Ishikawa (cell line): ENCODE data around the gene LTBP4.

ENCODE experiments used
- CEBPB ChIP-seq: IDR thresholded peaks from 2 replicates; pipeline ENCODE4 v1.6.1; 2012
- CREB1 ChIP-seq: IDR thresholded peaks from 2 replicates; pipeline ENCODE4 v1.6.1; 2012; ENCODE audit warnings: low read depth
- EGR1 ChIP-seq: IDR thresholded peaks from 2 replicates; pipeline ENCODE4 v1.6.1; 2012
- EP300 ChIP-seq: IDR thresholded peaks from 2 replicates; pipeline ENCODE4 v1.6.1; 2012; ENCODE audit warnings: borderline replicate concordance
- FOXM1 ChIP-seq: IDR thresholded peaks from 2 replicates; pipeline ENCODE4 v1.6.1; 2012; ENCODE audit warnings: low read depth, borderline replicate concordance
- MAX ChIP-seq: IDR thresholded peaks from 2 replicates; pipeline ENCODE4 v1.6.1; 2012
- NFIC ChIP-seq: IDR thresholded peaks from 2 replicates; pipeline ENCODE4 v1.6.1; 2012
- RAD21 ChIP-seq: IDR thresholded peaks from 2 replicates; pipeline ENCODE4 v1.6.1; 2012; ENCODE audit warnings: low read depth
- TAF1 ChIP-seq: IDR thresholded peaks from 2 replicates; pipeline ENCODE4 v1.6.1; 2012; ENCODE audit warnings: low read depth, mild to moderate bottlenecking
- TCF12 ChIP-seq: IDR thresholded peaks from 2 replicates; pipeline ENCODE4 v1.6.1; 2012; ENCODE audit warnings: low read depth
- TEAD4 ChIP-seq: IDR thresholded peaks from 2 replicates; pipeline ENCODE4 v1.6.1; 2012
- YY1 ChIP-seq: IDR thresholded peaks from 2 replicates; pipeline ENCODE4 v1.6.1; 2012; ENCODE audit warnings: low read depth
- ZBTB7A ChIP-seq: IDR thresholded peaks from 2 replicates; pipeline ENCODE4 v1.6.1; 2012; ENCODE audit warnings: low read depth
- TF ChIP-seq, protein P1 (sequence below): IDR thresholded peaks from 2 replicates; pipeline ENCODE4 v1.6.1; 2012
- TF ChIP-seq, protein P2 (sequence below): IDR thresholded peaks from 2 replicates; pipeline ENCODE4 v1.6.1; 2012; ENCODE audit warnings: low read depth, mild to moderate bottlenecking

LTBP4 gene

DNA sequence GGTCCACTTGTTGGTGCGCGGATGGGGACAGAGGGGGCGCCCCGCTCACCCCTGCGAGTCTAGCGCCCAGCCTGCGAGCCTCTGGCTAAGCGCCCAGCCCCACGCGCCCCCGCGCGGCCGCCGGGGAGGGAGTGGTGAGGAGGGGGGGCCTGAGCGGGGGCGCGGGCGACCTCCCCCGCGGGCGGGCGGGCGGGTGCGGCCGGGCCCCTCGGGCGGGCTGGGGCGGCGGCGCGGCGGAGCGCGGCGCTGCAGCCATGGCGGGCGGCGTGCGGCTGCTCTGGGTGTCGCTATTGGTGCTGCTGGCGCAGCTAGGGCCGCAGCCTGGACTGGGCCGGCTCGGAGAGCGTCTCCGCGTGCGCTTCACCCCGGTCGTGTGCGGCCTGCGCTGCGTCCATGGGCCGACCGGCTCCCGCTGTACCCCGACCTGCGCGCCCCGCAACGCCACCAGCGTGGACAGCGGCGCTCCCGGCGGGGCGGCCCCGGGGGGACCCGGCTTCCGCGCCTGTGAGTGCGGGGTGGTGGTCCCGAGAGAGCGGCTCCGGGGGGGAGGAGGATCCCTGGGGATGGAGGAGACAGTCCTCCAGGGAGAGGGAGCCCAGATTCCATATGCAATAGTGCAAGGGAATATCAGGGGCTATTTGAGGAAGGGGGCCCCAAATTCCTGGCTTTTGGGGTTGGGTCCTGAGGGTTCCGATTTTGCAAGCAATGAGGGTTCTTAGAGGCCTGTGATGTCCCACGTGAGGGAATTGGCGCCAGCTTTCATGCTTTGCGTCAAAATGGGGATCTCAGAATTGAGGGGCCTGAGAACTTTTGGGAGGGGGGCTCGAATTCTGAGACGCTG, at the start of gene LTBP4:
Gene LTBP4, plus strand, starts transcription at position 236 of the 841 bp plus-strand sequence. Its CDS starts 19 bp downstream, at position 255.
- TF ChIP-seq CREB1, result no peak
- TF ChIP-seq TEAD4, result no peak
- TF ChIP-seq EP300, result no peak
- TF ChIP-seq ZBTB7A, result no peak; the same call in 1 of the 2 replicates
- 0 out of 2 replicates have a peak, but pooled peaks have one; percentile 18 for TF ChIP-seq YY1
- no peak for TF ChIP-seq FOXM1
- TF ChIP-seq EGR1, result peak; percentile 26; the same call in 1 of the 2 replicates
- TF ChIP-seq CEBPB, result no peak
- TF ChIP-seq, protein P1, sequence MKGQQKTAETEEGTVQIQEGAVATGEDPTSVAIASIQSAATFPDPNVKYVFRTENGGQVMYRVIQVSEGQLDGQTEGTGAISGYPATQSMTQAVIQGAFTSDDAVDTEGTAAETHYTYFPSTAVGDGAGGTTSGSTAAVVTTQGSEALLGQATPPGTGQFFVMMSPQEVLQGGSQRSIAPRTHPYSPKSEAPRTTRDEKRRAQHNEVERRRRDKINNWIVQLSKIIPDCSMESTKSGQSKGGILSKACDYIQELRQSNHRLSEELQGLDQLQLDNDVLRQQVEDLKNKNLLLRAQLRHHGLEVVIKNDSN, result no peak
- TF ChIP-seq MAX, result peak; percentile 56
- TF ChIP-seq TAF1, result no peak
- TF ChIP-seq RAD21, result no peak

- no peak for TF ChIP-seq CREB1
- TF ChIP-seq NFIC, result no peak
- no peak for TF ChIP-seq TEAD4
- no peak for TF ChIP-seq RAD21
- TF ChIP-seq ZBTB7A, result no peak
- TF ChIP-seq, protein P2, sequence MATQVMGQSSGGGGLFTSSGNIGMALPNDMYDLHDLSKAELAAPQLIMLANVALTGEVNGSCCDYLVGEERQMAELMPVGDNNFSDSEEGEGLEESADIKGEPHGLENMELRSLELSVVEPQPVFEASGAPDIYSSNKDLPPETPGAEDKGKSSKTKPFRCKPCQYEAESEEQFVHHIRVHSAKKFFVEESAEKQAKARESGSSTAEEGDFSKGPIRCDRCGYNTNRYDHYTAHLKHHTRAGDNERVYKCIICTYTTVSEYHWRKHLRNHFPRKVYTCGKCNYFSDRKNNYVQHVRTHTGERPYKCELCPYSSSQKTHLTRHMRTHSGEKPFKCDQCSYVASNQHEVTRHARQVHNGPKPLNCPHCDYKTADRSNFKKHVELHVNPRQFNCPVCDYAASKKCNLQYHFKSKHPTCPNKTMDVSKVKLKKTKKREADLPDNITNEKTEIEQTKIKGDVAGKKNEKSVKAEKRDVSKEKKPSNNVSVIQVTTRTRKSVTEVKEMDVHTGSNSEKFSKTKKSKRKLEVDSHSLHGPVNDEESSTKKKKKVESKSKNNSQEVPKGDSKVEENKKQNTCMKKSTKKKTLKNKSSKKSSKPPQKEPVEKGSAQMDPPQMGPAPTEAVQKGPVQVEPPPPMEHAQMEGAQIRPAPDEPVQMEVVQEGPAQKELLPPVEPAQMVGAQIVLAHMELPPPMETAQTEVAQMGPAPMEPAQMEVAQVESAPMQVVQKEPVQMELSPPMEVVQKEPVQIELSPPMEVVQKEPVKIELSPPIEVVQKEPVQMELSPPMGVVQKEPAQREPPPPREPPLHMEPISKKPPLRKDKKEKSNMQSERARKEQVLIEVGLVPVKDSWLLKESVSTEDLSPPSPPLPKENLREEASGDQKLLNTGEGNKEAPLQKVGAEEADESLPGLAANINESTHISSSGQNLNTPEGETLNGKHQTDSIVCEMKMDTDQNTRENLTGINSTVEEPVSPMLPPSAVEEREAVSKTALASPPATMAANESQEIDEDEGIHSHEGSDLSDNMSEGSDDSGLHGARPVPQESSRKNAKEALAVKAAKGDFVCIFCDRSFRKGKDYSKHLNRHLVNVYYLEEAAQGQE, result no peak
Observed at GRCh38 chr19:40552848-40553247, 48.3 kb upstream of the LTBP4 start.

DNA sequence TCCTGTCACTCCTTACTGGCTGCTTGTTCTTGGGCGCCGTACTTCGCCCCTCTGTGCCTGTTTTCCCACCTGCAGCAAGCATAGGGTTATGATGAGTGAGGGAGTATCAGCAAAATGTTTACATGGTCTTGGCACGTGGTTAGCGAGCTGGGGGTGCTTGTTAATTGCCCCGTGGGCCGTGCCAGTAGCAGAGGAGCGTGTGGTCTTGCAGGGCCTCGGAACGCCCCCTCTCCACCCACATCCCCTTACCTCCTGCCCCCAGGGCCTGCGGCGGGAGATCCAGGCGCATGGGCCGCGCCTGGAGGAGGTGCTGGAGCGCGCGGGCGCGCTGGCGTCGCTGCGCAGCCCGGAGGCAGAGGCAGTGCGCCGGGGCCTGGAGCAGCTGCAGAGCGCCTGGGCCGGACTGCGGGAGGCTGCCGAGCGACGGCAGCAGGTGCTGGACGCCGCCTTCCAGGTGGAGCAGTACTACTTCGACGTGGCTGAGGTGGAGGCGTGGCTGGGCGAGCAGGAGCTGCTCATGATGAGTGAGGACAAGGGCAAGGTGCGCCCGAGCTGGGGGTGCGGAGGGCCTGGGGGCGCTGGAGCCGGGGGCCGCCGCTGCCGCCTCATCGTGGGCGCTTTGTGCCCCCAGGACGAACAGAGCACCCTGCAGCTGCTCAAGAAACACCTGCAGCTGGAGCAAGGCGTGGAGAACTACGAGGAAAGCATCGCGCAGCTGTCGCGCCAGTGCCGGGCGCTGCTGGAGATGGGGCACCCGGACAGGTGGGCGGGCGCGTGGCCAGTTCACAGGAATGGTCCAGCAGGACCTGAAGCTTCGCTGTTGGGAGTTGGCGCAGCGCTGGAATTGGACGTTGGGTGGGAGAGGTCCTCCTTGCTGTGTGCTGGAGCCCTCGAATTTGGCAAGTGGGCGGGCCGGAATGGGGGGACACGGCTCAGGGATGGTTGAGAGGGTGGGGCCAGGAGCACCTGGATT, 47.0 kb upstream of the LTBP4 start:
- TF ChIP-seq TAF1 (no peak), CREB1 (no peak), ZBTB7A (no peak), NFIC (no peak), EP300 (no peak), EGR1 (no peak), MAX (no peak), YY1 (no peak), FOXM1 (no peak)
- TF ChIP-seq, protein P1, result no peak
- TF ChIP-seq, protein P2, result no peak

DNA sequence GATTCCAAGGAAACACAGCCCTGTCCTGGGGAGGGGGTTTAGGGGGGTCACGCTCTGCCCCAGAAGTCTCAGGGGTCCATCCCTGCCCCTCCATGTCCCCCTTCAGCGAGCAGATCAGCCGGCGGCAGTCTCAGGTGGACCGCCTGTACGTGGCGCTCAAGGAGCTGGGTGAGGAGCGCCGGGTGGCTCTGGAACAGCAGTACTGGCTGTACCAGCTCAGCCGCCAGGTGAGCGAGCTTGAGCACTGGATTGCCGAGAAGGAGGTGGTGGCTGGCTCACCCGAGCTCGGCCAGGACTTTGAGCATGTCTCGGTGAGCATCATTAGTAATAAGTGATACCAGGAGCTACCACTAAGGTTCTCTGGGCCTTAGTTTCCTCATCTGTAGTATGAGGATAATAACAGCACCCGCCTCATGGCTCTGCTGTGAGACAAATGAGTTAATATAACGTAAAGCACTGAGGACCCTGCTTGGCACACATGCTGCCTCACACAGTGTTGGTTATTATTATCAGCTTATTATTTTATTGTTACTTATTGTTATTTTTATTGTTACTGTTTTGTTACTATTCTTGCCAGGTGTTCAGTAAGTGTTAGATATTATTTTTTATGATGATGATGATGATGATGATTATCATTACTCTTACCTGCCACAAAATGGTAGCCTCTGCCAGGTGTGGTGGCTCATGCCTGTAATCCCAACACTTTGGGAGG, 45.0 kb upstream of the LTBP4 start:
- TF ChIP-seq RAD21 (no peak), FOXM1 (no peak), EGR1 (no peak), EP300 (no peak), TCF12 (no peak), NFIC (no peak), TEAD4 (no peak), CREB1 (no peak), ZBTB7A (no peak), TAF1 (no peak), YY1 (no peak), MAX (no peak), CEBPB (no peak)
- TF ChIP-seq, protein P1, result no peak
- TF ChIP-seq, protein P2, result no peak
